SH-SY5Y (cell line): ENCODE data around the gene PCK2.

Experiments used
- GATA2 ChIP-seq: IDR thresholded peaks from 2 replicates; pipeline ENCODE4 v1.6.1; 2011; ENCODE audit warnings: mild to moderate bottlenecking, low read depth, low read length
- GATA3 ChIP-seq: IDR thresholded peaks from 2 replicates; pipeline ENCODE4 v1.6.1; 2011; ENCODE audit warnings: low read depth, mild to moderate bottlenecking, low read length, moderate library complexity

GRCh38 chr14:24138396-24139271, 44.5 kb downstream of the PCK2 start:
- TF ChIP-seq GATA2: no peak
- TF ChIP-seq GATA3: no peak
